HepG2 (cell line): ENCODE data around the gene ARVCF. TPM values are rescaled to one million over a fixed set of nuclear protein-coding genes. Genes with fewer than 3 reads are reported as not detected.

ENCODE experiments used
- FOSL1 ChIP-seq: sonication (generic); formaldehyde crosslinking; IDR thresholded peaks from 2 replicates; pipeline ENCODE4 v1.9.0; 2021; ENCODE audit warnings: missing genetic modification reagents, borderline replicate concordance
- GPBP1L1 ChIP-seq: sonication (generic); formaldehyde crosslinking; IDR thresholded peaks from 2 replicates; pipeline ENCODE4 v1.5.0; 2020; ENCODE audit warnings: mild to moderate bottlenecking, missing genetic modification reagents
- GPN1 ChIP-seq: sonication (generic); formaldehyde crosslinking; IDR thresholded peaks from 2 replicates; pipeline ENCODE4 v1.5.1; 2020; ENCODE audit warnings: missing genetic modification reagents, borderline replicate concordance
- KDM5B ChIP-seq: sonication (generic); formaldehyde crosslinking; IDR thresholded peaks from 2 replicates; pipeline ENCODE4 v1.4.0; 2020; ENCODE audit warnings: missing genetic modification reagents, mild to moderate bottlenecking, borderline replicate concordance
- MZF1 ChIP-seq: sonication (generic); formaldehyde crosslinking; IDR thresholded peaks from 2 replicates; pipeline ENCODE4 v1.8.1; 2023; ENCODE audit warnings: mild to moderate bottlenecking, missing genetic modification reagents, borderline replicate concordance
- ONECUT2 ChIP-seq: sonication (generic); formaldehyde crosslinking; IDR thresholded peaks from 2 replicates; pipeline ENCODE4 v1.4.0; 2020; ENCODE audit warnings: missing genetic modification reagents
- THAP7 ChIP-seq: sonication (generic); formaldehyde crosslinking; IDR thresholded peaks from 2 replicates; pipeline ENCODE4 v1.8.1; 2023; ENCODE audit warnings: mild to moderate bottlenecking, missing genetic modification reagents
- THAP9 ChIP-seq: sonication (generic); formaldehyde crosslinking; IDR thresholded peaks from 2 replicates; pipeline ENCODE4; 2020; ENCODE audit warnings: missing genetic modification reagents, mild to moderate bottlenecking, borderline replicate concordance
- ZBTB40 ChIP-seq, 2 experiments: fragments of 450-650 bp in 1 of 2; sonication (generic) in 1 of 2; formaldehyde crosslinking in 1 of 2; IDR thresholded peaks; 2 replicates each; pipeline versions ENCODE4 v1.6.1 to v1.8.0; 2016 to 2022; ENCODE audit warnings: antibody characterized with exemption in 1 of 2, mild to moderate bottlenecking in 1 of 2, missing genetic modification reagents in 1 of 2
- ZNF572 ChIP-seq: sonication (generic); formaldehyde crosslinking; IDR thresholded peaks from 2 replicates; pipeline ENCODE4 v1.5.1; 2020; ENCODE audit warnings: mild to moderate bottlenecking, missing genetic modification reagents
- ZNF576 ChIP-seq: sonication (generic); formaldehyde crosslinking; IDR thresholded peaks from 2 replicates; pipeline ENCODE4 v1.4.0; 2020; ENCODE audit warnings: mild to moderate bottlenecking, missing genetic modification reagents
- ZNF781 ChIP-seq: sonication (generic); formaldehyde crosslinking; IDR thresholded peaks from 2 replicates; pipeline ENCODE4 v1.5.1; 2020; ENCODE audit warnings: borderline replicate concordance, mild to moderate bottlenecking, missing genetic modification reagents; ENCODE audit errors: not compliant biosample characterization
- ZNF790 ChIP-seq: sonication (generic); formaldehyde crosslinking; IDR thresholded peaks from 2 replicates; pipeline ENCODE4 v1.8.0; 2022; ENCODE audit warnings: missing genetic modification reagents, mild to moderate bottlenecking, borderline replicate concordance
- polyA plus RNA-seq, 8 experiments: library from polyadenylated mRNA; depleted of rRNA in 3 of 8; stranded (reverse) in 7 of 8; unstranded in 1 of 8; fragments of >200 nt; fragmentation: Illumina TruSeq in 4 of 8; extraction: Trizol in 4 of 8; gene quantifications; 2 replicates each; pipeline versions ENCODE4 v1.2.1 to v1.2.3, GENCODE V29; 2011 to 2016; ENCODE audit warnings: low read depth in 4 of 8, missing spikeins in 1 of 8, mixed read lengths in 1 of 8; ENCODE audit not compliant: insufficient read depth in 1 of 8
- total RNA-seq, 5 experiments: library from RNA; depleted of rRNA; stranded (reverse); fragments of >200 nt; fragmentation: Illumina TruSeq; extraction: Trizol; gene quantifications; 2 replicates each; pipeline ENCODE4 v1.2.3, GENCODE V29; 2016; ENCODE audit warnings: low read depth in 1 of 5

Gene ARVCF
- total and polyA plus RNA-seq, 2 of the 13 experiments (the other 11 are each of a cell fraction or from before 2014, with no cell fraction given), result 16.4 to 17.7 TPM

GRCh38 chr22:19941365-19942082 is 75.1 kb downstream of the ARVCF start, which contains the start of the genes COMT and TXNRD2 (continued):
- TF ChIP-seq ZBTB40 (IDR thresholded peaks at IDR 0.05) (no peak), ZBTB40 (CRISPR knock-in tag; IDR thresholded peaks at IDR 0.05) (no peak), ZNF576 (no peak), ZNF781 (no peak), ZNF572 (no peak), KDM5B (CRISPR knock-in tag) (peak; percentile 44), THAP9 (no peak), THAP7 (no peak), GPN1 (no peak), FOSL1 (no peak), GPBP1L1 (CRISPR knock-in tag) (no peak), ONECUT2 (no peak), MZF1 (CRISPR knock-in tag) (no peak), ZNF790 (CRISPR knock-in tag) (no peak)
